Jurkat, Clone E6-1 (cell line): ENCODE measurements around the gene DIS3L2.
"Not testable (repeated sequence)": the region's sequence is repeated elsewhere in the genome, so short reads cannot be mapped to it uniquely, and the experiment has no call there.

Source experiments
- DNase-seq: peaks from one replicate; pipeline ENCODE4 v3.0.0-alpha.2; 2011; ENCODE audit warnings: low read depth, low spot score
- H3K4me3 ChIP-seq: 2 replicates; pipeline ENCODE4 v1.5.1; 2011; ENCODE audit warnings: mild to moderate bottlenecking, low read length, control low read depth, moderate library complexity

DIS3L2 gene

DNA sequence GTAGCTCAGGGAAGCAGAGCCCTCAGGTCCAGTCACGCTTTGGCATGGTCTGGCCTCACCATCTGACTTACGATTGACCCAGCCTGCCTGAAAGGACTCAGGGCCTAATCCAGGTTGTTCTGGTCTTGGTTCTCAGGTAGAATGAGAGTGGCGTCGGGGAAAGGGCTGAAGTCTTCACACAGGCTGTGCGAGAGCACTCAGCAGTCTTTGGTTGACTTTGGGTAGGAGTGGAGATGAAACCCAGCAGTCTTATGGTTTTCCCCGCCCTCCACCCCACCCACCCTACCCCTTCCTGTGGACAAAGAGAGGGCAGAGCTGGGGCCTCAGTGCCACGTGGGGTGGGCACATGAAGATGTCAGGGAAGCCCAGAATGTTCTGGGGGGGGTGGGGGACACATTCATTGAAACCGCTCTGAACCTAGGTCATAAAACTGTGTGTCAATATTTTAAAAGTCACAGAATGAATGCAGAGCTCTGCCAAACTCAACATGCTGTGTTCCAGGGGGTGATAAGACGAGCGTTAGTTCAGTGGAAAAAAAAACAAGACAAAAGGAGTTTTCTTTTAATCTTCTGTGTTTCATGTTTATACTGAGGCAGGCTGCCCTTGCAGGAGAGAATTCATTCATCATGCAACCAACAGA is 358.4 kb downstream of the DIS3L2 start:
- H3K4me3 ChIP-seq, result 0 out of 2 replicates have a peak overlapping the region, but pooled peaks have one; percentile 5
- no peak for DNase-seq

- DNase-seq, result peak; percentile 45
- H3K4me3 ChIP-seq, result no peak overlapping the region
Observed at GRCh38 chr2:232320443-232320803, 358.9 kb downstream of the DIS3L2 start.

- no peak overlapping the region for H3K4me3 ChIP-seq
- DNase-seq, result no peak
Observed at GRCh38 chr2:232321156-232321816, 359.8 kb downstream of the DIS3L2 start.

GRCh38 chr2:232321817-232322559 is 360.5 kb downstream of the DIS3L2 start:
- no peak for DNase-seq
- H3K4me3 ChIP-seq, result no peak overlapping the region

GRCh38 chr2:232322560-232323327 is 361.2 kb downstream of the DIS3L2 start:
- DNase-seq, result no peak
- no peak overlapping the region for H3K4me3 ChIP-seq

- H3K4me3 ChIP-seq, result no peak overlapping the region
- DNase-seq, result no peak
Observed at GRCh38 chr2:232323328-232323650, 361.8 kb downstream of the DIS3L2 start.

DNA sequence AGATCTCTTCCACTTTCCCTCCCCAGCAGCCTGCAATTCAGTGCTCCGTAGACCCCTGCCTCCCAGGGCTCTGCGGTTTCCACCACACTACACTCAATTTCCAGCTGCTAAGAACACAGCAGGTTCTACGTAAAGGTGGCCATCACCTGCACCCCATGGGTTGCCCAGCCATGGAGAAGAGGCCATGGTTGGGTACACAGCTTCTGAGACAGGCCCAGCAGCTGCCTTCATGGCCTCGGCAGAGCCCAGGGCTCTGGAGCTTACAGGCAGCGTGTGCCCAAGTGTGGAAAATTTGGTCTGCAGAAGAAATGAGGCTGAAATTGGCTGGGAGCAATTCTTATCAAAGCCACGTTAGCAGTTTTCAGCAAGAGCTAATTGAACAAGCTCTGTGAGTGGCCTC is 362.5 kb downstream of the DIS3L2 start:
- not testable (repeated sequence) for DNase-seq, H3K4me3 ChIP-seq

DNA sequence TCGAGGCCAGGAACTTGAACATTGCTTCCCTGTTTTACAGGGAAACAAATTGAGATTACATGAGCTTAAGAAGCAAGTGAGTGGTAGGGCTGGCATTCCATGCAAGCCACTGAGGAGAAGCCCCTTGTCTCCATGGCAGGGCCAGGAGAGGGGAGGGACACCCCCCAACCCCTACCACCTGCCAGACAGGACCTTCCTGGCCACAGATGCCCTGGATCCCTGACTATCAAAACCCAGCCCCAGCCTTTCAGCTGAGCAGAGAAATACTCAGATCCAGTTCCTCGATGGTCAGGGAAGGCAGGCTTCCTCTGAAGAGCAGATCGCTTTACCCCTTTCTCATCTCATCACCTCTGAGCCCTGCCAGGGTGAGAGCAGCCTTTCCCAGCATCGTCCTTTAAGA is 363.3 kb downstream of the DIS3L2 start:
- DNase-seq, result no peak

DNA sequence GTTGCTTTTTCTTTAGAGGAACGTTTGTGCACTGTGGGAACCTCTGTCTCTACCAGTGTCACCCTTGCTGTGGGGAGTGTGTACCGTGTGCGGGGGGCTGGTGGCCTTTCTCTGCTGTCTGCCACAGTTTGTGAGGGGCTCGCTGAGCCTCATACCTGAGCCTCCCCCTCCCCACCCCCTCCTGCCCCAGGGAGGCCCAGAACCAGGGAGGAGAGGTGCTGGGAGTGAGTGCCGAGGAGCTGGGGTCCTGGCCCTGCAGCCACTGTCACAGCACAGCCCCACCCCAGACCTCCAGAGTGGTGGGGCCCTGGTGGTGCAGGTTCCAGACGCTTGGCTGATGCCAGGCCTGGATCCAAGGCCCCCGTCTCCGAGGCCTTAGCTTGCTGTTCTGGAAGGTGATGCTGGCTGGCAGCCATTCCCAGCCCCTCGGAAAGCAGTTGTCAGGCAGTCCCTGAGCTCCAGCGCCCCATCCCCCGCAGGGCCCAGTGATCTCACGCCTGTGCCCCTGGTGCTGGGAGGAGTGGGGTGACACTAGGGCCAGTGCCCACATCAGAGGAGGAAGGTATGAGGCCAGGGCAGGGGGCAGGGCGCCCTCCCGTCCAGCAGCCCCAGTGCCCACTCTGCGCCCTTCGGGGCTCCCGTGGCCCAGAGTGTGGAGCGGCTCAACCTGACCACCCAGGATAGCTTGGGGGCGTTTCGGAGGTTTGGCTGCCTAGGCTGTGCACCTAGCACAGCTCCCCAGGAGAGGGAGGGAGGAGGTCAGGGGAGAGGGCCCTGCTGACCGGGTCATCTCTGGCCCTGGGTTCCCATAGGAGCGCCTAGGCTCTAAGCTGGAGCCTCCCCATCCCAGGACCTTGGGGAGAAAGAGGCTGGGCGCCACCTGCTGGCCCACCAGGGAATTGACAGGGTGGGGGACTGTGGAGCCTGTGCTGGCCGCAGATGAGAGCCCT is 364.1 kb downstream of the DIS3L2 start:
- no peak overlapping the region for H3K4me3 ChIP-seq
- DNase-seq, result no peak

More for the DNA sequence above, 363.3 kb downstream of the DIS3L2 start:
- no peak overlapping the region for H3K4me3 ChIP-seq

DNA sequence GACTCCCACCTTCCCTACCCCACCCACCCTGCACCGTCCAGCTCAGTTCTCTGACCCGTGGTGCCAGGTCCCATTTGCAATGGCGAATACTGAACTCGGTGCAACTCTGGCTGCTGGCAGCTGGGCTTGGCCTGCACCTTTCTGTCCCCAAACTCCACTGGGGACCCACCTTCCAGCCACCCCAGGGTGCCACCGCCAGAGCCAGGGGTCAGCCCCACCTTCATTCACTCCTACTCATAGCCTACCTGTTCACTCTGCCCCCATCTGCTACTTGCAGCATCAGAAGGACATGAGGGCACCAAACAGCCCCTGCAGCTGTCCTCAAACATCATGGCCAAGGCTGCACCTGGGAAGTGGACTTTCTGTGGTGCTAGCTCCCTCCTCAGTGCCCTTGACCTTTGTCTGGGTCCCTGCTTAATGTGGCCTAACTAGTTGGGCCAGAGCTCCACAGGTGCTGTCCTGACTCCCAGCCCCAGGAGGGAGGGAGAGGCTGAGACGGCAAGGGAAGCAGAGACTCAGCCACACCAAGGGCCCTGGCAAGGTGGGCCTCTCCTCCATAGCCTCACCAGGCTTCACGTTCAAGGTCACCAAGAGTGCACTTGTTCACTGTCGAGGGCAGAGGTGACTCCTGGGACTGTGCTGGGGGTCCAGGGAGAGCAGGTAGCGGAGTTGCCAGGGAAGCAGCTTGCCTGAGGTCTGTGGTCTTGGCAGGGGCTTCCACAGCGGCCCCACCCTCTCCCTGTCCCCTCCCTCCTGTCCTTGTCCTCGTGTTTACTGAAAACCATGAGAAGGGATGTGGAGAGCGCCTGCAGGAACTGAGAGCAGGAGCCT is 365.0 kb downstream of the DIS3L2 start:
- not testable (repeated sequence) for DNase-seq, H3K4me3 ChIP-seq

DNA sequence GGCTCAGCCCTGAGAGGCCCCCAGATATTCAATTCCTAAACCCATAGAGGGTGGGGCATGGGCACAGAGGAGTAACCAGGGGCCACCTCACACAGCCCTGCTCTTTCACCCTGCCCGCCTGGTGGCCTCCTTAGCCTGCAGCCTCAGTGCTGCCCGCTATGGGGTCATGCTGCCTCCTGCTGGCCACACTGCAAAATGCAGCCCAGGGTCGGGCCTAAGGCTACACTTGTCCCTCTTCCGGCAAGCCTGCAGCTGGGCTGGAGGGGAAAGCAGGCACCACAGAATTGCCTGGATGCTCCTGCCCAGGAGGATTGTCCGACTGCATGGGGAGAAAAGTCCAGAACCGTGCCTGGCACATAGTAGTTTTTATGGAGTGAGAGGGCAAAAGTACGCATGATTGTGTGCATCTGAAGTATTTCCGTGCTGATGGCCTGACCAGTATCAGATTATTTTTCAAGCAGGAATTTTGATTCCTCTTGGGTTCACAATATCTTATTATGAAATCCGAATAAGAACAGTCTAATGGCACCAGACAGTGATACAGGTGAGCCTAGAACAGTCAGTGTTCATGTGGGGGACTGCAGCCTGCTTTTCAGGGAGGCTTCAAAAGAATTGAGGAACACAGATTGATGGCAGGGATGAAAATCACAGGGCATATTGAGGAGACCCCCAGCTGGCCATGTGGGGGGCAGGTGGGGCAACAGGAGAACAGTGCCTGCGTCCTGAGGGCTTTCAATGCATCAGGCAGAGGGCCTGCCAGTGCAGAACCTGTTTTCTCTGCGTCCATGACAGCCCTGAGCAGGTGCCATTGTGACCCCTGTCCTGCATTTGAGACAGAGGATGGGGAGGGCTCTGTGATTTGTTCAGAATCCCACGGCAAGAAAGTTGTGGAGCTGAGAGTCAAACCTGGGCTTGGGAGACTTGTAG is 365.9 kb downstream of the DIS3L2 start:
- peak; percentile 72 for DNase-seq
- H3K4me3 ChIP-seq, result no peak overlapping the region

DNA sequence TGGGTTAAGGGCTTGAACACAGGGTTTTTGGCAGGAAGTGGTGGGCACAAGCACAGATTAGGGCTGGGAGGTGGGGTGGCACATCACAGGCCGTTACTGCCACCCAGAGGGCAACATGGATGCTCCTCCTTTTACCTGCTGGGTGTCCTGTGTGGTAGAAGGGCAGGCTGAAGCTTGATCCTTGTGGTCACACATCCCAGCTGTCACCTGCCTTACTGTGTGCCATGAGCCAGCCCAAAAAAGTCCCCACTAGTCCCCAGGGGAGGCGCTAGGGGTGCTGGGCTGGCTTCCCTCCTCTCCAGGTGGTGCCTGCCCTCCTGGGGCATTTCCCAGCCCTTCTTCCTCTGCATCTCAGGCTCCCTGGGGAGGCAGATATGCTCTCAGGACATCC is 366.5 kb downstream of the DIS3L2 start:
- peak; percentile 76 for DNase-seq
- no peak overlapping the region for H3K4me3 ChIP-seq

DNA sequence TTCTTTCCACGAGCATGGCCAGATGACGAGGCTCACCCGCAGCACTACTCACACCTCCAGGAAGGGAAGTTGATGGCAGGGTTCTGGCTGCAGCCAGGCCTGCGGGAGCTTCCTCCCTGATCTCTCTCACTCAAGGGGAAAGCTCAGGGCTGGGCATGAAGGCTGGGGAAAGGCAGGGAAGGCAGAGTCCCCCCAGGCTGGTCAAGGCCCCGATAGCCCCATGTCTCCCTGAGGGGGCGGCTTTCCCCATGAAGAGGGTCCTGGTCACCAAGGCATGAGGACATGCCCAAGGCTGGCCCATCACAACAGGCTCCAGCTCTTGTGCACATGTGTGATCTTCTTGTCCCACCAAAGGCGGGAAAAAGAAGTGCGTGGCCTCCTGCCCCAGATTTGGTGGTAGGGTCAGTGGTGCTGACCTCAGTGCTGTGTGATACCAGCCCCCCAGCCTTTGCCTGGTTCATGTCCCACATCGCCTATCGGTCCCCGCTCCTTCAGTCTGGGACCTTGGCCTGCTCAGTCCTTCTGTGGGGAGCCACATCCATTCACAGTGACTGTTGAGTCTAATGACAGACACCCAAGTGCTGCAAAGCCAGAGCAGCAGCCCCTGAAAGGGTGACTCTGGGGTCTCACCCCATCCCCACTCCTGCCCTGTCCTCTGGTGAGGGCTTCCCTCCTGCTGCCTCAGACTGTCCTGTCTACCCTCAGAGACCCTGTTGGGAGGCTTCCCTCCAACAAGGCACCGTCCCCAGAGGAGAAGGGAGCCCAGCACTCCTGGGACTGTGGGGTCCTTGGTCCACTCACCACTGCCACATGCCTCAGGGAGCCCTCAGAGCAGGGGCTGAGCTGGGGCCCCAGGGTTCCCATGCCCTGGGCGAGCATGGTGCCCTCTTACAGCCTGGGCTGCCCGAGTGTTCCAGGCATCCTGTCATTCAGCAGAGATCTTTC is 367.3 kb downstream of the DIS3L2 start:
- H3K4me3 ChIP-seq, result no peak overlapping the region
- no peak for DNase-seq

- no peak for DNase-seq
- no peak overlapping the region for H3K4me3 ChIP-seq
Observed at GRCh38 chr2:232329716-232330067, 368.2 kb downstream of the DIS3L2 start.

DNA sequence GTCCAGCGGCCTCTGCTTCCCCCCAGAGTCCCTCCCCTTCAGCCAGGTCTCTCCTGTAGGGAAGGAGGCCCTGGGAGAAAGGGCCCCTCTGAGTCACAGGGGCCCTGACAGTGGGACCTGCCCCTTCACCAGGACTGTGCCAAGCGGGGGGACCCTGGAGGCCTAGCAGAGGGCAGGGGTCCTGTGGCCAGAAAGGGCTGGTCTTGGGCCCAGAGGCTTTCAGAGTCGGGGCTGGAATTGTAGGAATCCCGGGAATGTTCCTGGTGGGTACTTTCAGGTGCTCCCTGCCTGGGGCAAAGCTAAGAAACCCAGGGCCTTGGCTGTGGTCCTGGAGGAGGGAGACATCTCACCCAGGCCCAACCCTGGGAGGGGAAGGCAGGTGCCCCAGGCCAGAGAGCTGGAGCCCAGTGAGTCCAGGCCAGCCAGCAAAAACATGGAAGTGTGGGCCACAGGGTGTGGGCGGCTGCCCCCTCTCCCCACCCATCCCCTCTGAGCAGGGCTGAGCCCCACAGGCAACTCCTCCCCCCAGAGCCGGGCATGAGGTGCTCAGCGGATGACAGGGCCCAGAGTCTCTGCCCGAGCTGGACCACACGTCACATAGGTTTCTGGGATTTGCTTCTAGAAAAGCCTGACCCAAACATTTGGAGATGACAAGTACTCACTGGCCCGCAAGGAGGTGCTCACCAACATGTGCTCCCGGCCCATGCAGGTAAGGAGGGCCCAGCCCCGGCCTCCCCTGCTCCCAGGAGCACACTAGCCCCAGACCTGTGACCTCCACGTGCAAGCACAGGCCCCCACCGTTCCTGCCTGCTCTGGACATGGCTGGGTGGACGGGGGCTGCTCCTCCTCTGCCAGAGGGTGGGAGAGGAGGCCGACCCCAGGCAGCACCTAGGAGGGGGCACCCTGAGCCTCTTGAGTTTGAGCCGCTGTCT is 368.8 kb downstream of the DIS3L2 start:
- no peak for DNase-seq
- no peak overlapping the region for H3K4me3 ChIP-seq
